GM10266 (cell line): Measurements from ENCODE around the gene FXYD3.

ENCODE experiments used
- DNase-seq: peaks from one replicate; pipeline ENCODE4 v3.0.0; 2012; ENCODE audit errors: extremely low spot score
- CTCF ChIP-seq: IDR thresholded peaks from 2 replicates; pipeline ENCODE4 v1.5.1; 2012; ENCODE audit warnings: mild to moderate bottlenecking, low read depth; ENCODE audit not compliant: control insufficient read depth, insufficient read depth; ENCODE audit errors: missing control alignments

FXYD3 gene

GRCh38 chr19:35116072-35116801 lies 614 bp downstream of the FXYD3 start:
- TF ChIP-seq CTCF, result no peak
- DNase-seq, result no peak

GRCh38 chr19:35117116-35117515 lies 1.5 kb downstream of the FXYD3 start:
- no peak for DNase-seq
- no peak for TF ChIP-seq CTCF

GRCh38 chr19:35117799-35118198 lies 2.2 kb downstream of the FXYD3 start:
- TF ChIP-seq CTCF, result no peak
- no peak for DNase-seq

GRCh38 chr19:35118268-35119020 lies 2.8 kb downstream of the FXYD3 start:
- no peak for TF ChIP-seq CTCF
- DNase-seq, result no peak

- no peak for DNase-seq
- TF ChIP-seq CTCF, result no peak
These were observed 3.5 kb downstream of the FXYD3 start for GRCh38 chr19:35119091-35119490.

GRCh38 chr19:35119578-35120155 lies 4.0 kb downstream of the FXYD3 start:
- TF ChIP-seq CTCF, result no peak

GRCh38 chr19:35120492-35120891 lies 4.9 kb downstream of the FXYD3 start:
- no peak for DNase-seq
- TF ChIP-seq CTCF, result no peak

More at GRCh38 chr19:35119578-35120155, 4.0 kb downstream of the FXYD3 start:
- DNase-seq, result no peak
